K562 (cell line): ENCODE measurements around the gene EML5.

Experiments
- BRCA1 ChIP-seq, 2 experiments: fragments of 450-650 bp in 1 of 2; sonication (generic) in 1 of 2; formaldehyde crosslinking in 1 of 2; IDR thresholded peaks; 2 replicates each; pipeline versions ENCODE4 v1.5.0 to v1.6.1; 2017 to 2020; ENCODE audit warnings: mild to moderate bottlenecking in 1 of 2, missing genetic modification reagents in 1 of 2
- DACH1 ChIP-seq: fragments of 450-650 bp; IDR thresholded peaks from 2 replicates; pipeline ENCODE4 v1.6.1; 2018; ENCODE audit not compliant: partially characterized antibody
- MLX ChIP-seq, 2 experiments: fragments of 450-650 bp in 1 of 2; sonication (generic) in 1 of 2; formaldehyde crosslinking; conservative IDR thresholded peaks; 2 replicates each; pipeline versions ENCODE4 v1.4.0 to v1.8.1; 2020 to 2022; ENCODE audit warnings: mild to moderate bottlenecking in 1 of 2, missing genetic modification reagents in 1 of 2
- TAF1 ChIP-seq: IDR thresholded peaks from 2 replicates; pipeline ENCODE4 v1.6.1; 2011; ENCODE audit warnings: mild to moderate bottlenecking, low read length, moderate library complexity; ENCODE audit not compliant: insufficient read depth, control insufficient read depth, severe bottlenecking; ENCODE audit errors: extremely low read depth
- ZNF165 ChIP-seq: fragments of 250-450 bp; sonication (Bioruptor Pico); IDR thresholded peaks from 2 replicates; pipeline ENCODE4 v1.4.0; 2020; ENCODE audit warnings: borderline replicate concordance

- TF ChIP-seq ZNF165 (CRISPR knock-in tag): no peak
- no peak for TF ChIP-seq MLX (CRISPR knock-in tag; conservative IDR thresholded peaks at IDR 0.05)
- TF ChIP-seq TAF1: no peak
- no peak for TF ChIP-seq DACH1
- no peak for TF ChIP-seq BRCA1 (IDR thresholded peaks at IDR 0.05)
- TF ChIP-seq BRCA1 (CRISPR knock-in tag; IDR thresholded peaks at IDR 0.05): no peak
These were observed 192.9 kb downstream of the EML5 start for GRCh38 chr14:88599761-88600439.
